Stimulated activated naive B cell treated with anti-CD40 and anti-IgM and Interleukin-4, amounts not matched to agents 10 μg/mL and 1 μg/mL and 100 μg/mL, for 72 hours (primary cell): ENCODE data around the gene TPSAB1.
A peak's percentile ranks its signal among the peaks of the same experiment; 100 is the strongest.

Experiments
- ATAC-seq, 2 donors: fragments of 150-1000 bp; cut with Tn5 transposase; replicated peaks; 2 replicates each; pipeline ENCODE4 v1.10.0; 2021; ENCODE audit warnings: moderate library complexity in 1 of 2
- DNase-seq: peaks from one replicate; pipeline ENCODE4 v3.0.0; 2021
- H3K27ac Mint-ChIP-seq: one replicate; pipeline ENCODE4 v1.8.0; 2022; ENCODE audit warnings: mild to moderate bottlenecking, mixed read lengths
- H3K27me3 Mint-ChIP-seq, 2 donors: one replicate each; pipeline ENCODE4 v1.8.0; 2022; ENCODE audit warnings: mixed read lengths in 2 of 2
- H3K36me3 Mint-ChIP-seq, 2 donors: one replicate each; pipeline ENCODE4 v1.8.0; 2022; ENCODE audit warnings: mixed read lengths in 2 of 2, mild to moderate bottlenecking in 1 of 2
- H3K4me1 Mint-ChIP-seq, 2 donors: one replicate each; pipeline ENCODE4 v1.8.0; 2022; ENCODE audit warnings: mixed read lengths in 2 of 2, mild to moderate bottlenecking in 1 of 2
- H3K4me3 Mint-ChIP-seq, 2 donors: one replicate each; pipeline ENCODE4 v1.8.0; 2022; ENCODE audit warnings: mild to moderate bottlenecking in 2 of 2, mixed read lengths in 2 of 2, moderate library complexity in 1 of 2
- H3K9me3 Mint-ChIP-seq, 2 donors: one replicate each; pipeline ENCODE4 v1.8.0; 2022; ENCODE audit warnings: mixed read lengths in 2 of 2, mild to moderate bottlenecking in 1 of 2

The TPSAB1 gene

GRCh38 chr16:1282324-1282973 is 41.9 kb downstream of the TPSAB1 start:
- no peaks in the 10 kb centered on the region for H3K9me3 Mint-ChIP-seq
- no peak for ATAC-seq
- H3K27me3 Mint-ChIP-seq = peaks cover 31 to 60% of the 10 kb centered on the region in 2 donors
- H3K4me1 Mint-ChIP-seq = peaks cover 4% of the 10 kb centered on the region in 2 donors
- H3K27ac Mint-ChIP-seq = no peak overlapping the region
- no peak overlapping the region for H3K4me3 Mint-ChIP-seq
- no peak for DNase-seq
- H3K36me3 Mint-ChIP-seq = no peaks in the 10 kb centered on the region

- no peak overlapping the region for H3K4me3 Mint-ChIP-seq
- no peaks in the 10 kb centered on the region for H3K36me3 Mint-ChIP-seq
- DNase-seq (no peak), ATAC-seq (no peak)
- H3K27me3 Mint-ChIP-seq = peaks cover 33 to 59% of the 10 kb centered on the region in 2 donors
- H3K4me1 Mint-ChIP-seq = peaks cover 2 to 3% of the 10 kb centered on the region in 2 donors
- H3K9me3 Mint-ChIP-seq = no peaks in the 10 kb centered on the region
- no peak overlapping the region for H3K27ac Mint-ChIP-seq
Measured at GRCh38 chr16:1283296-1283695, 42.8 kb downstream of the TPSAB1 start.

GRCh38 chr16:1283996-1284616 is 43.6 kb downstream of the TPSAB1 start:
- no peaks in the 10 kb centered on the region for H3K36me3 Mint-ChIP-seq
- H3K4me3 Mint-ChIP-seq = no peak overlapping the region
- H3K9me3 Mint-ChIP-seq = no peaks in the 10 kb centered on the region
- H3K27me3 Mint-ChIP-seq = peaks cover 33 to 57% of the 10 kb centered on the region in 2 donors
- no peak for ATAC-seq
- peaks cover 3 to 5% of the 10 kb centered on the region in 2 donors for H3K4me1 Mint-ChIP-seq
- no peak for DNase-seq
- H3K27ac Mint-ChIP-seq = no peak overlapping the region

- peaks cover 4 to 13% of the 10 kb centered on the region in 2 donors for H3K4me1 Mint-ChIP-seq
- DNase-seq (no peak), ATAC-seq (no peak)
- H3K27ac Mint-ChIP-seq = no peak overlapping the region
- no peaks in the 10 kb centered on the region for H3K9me3 Mint-ChIP-seq
- H3K36me3 Mint-ChIP-seq = no peaks in the 10 kb centered on the region
- H3K4me3 Mint-ChIP-seq = no peak overlapping the region
- H3K27me3 Mint-ChIP-seq = peaks cover 47 to 63% of the 10 kb centered on the region in 2 donors
Measured at GRCh38 chr16:1285669-1286512, 45.4 kb downstream of the TPSAB1 start.

GRCh38 chr16:1286513-1287094 is 46.1 kb downstream of the TPSAB1 start:
- ATAC-seq = no peak
- Mint-ChIP-seq H3K27ac (no peak overlapping the region), H3K4me1 (peaks cover 4 to 13% of the 10 kb centered on the region in 2 donors), H3K27me3 (peaks cover 51 to 68% of the 10 kb centered on the region in 2 donors), H3K36me3 (no peaks in the 10 kb centered on the region), H3K9me3 (no peaks in the 10 kb centered on the region), H3K4me3 (no peak overlapping the region)
- DNase-seq = no peak

- no peak overlapping the region for H3K27ac Mint-ChIP-seq
- DNase-seq = no peak
- no peaks in the 10 kb centered on the region for H3K36me3 Mint-ChIP-seq
- H3K4me1 Mint-ChIP-seq = peaks cover 1 to 13% of the 10 kb centered on the region in 2 donors
- no peak for ATAC-seq
- no peak overlapping the region for H3K4me3 Mint-ChIP-seq
- peaks cover 61 to 78% of the 10 kb centered on the region in 2 donors for H3K27me3 Mint-ChIP-seq
- no peaks in the 10 kb centered on the region for H3K9me3 Mint-ChIP-seq
Measured at GRCh38 chr16:1287982-1288670, 47.6 kb downstream of the TPSAB1 start.

GRCh38 chr16:1288813-1289476 is 48.4 kb downstream of the TPSAB1 start:
- no peak overlapping the region for H3K27ac Mint-ChIP-seq
- ATAC-seq = peak in 1 of 2 donors; percentile 38
- H3K4me1 Mint-ChIP-seq = peaks cover 1 to 13% of the 10 kb centered on the region in 2 donors
- H3K9me3 Mint-ChIP-seq = no peaks in the 10 kb centered on the region
- DNase-seq = no peak
- H3K27me3 Mint-ChIP-seq = peaks cover 64 to 74% of the 10 kb centered on the region in 2 donors
- H3K4me3 Mint-ChIP-seq = no peak overlapping the region
- H3K36me3 Mint-ChIP-seq = no peaks in the 10 kb centered on the region

- H3K36me3 Mint-ChIP-seq = peaks cover 0 to 1% of the 10 kb centered on the region in 2 donors
- H3K27me3 Mint-ChIP-seq = peaks cover 65 to 74% of the 10 kb centered on the region in 2 donors
- H3K4me1 Mint-ChIP-seq = peaks cover 1 to 13% of the 10 kb centered on the region in 2 donors
- no peak for DNase-seq
- H3K4me3 Mint-ChIP-seq = no peak overlapping the region
- H3K27ac Mint-ChIP-seq = no peak overlapping the region
- H3K9me3 Mint-ChIP-seq = no peaks in the 10 kb centered on the region
- no peak for ATAC-seq
Measured at GRCh38 chr16:1289477-1289866, 49.0 kb downstream of the TPSAB1 start.

GRCh38 chr16:1290063-1290501 is 49.6 kb downstream of the TPSAB1 start:
- peaks cover 64 to 74% of the 10 kb centered on the region in 2 donors for H3K27me3 Mint-ChIP-seq
- no peak overlapping the region for H3K27ac Mint-ChIP-seq
- peaks cover 1 to 13% of the 10 kb centered on the region in 2 donors for H3K4me1 Mint-ChIP-seq
- H3K36me3 Mint-ChIP-seq = peaks cover 0 to 1% of the 10 kb centered on the region in 2 donors
- no peak for DNase-seq
- H3K4me3 Mint-ChIP-seq = no peak overlapping the region
- ATAC-seq = no peak
- no peaks in the 10 kb centered on the region for H3K9me3 Mint-ChIP-seq

GRCh38 chr16:1290860-1291575 is 50.5 kb downstream of the TPSAB1 start:
- peak overlapping the region; percentile 65 for H3K27ac Mint-ChIP-seq
- peaks cover 1 to 13% of the 10 kb centered on the region in 2 donors for H3K4me1 Mint-ChIP-seq
- ATAC-seq = no peak
- peaks cover 0 to 1% of the 10 kb centered on the region in 2 donors for H3K36me3 Mint-ChIP-seq
- H3K27me3 Mint-ChIP-seq = peaks cover 58 to 66% of the 10 kb centered on the region in 2 donors
- H3K4me3 Mint-ChIP-seq = no peak overlapping the region
- no peaks in the 10 kb centered on the region for H3K9me3 Mint-ChIP-seq
- DNase-seq = no peak

GRCh38 chr16:1291576-1291974 is 51.1 kb downstream of the TPSAB1 start:
- no peak for DNase-seq
- Mint-ChIP-seq H3K27ac (peak overlapping the region; percentile 65), H3K9me3 (no peaks in the 10 kb centered on the region), H3K4me3 (no peak overlapping the region), H3K36me3 (peaks cover 0 to 1% of the 10 kb centered on the region in 2 donors), H3K27me3 (peaks cover 52 to 60% of the 10 kb centered on the region in 2 donors), H3K4me1 (peaks cover 1 to 13% of the 10 kb centered on the region in 2 donors)
- ATAC-seq = no peak
